ENCODE data around the gene TMEM19.
"Not testable (repeated sequence)": the region's sequence is repeated elsewhere in the genome, so short reads cannot be mapped to it uniquely, and the experiment has no call there.

Gene TMEM19

DNA sequence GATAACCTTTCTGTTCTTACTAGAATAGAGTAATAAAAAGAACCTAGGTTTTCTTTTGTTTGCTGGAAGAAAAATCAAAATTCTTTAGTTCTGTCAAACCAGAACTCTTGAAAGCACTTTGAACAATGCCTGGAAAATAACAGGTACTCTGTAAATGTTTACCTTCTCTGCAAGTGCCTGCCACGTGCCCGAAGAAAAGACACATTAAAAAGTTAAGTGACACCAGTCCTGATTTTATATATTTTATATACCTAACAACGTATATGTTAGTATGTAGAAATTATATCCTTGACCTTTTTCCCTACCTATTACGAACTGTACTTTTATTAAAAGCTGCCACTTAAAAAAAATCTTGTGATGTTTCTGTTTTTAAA is 20.8 kb upstream of the TMEM19 start:
- DNase-seq = no peak

DNA sequence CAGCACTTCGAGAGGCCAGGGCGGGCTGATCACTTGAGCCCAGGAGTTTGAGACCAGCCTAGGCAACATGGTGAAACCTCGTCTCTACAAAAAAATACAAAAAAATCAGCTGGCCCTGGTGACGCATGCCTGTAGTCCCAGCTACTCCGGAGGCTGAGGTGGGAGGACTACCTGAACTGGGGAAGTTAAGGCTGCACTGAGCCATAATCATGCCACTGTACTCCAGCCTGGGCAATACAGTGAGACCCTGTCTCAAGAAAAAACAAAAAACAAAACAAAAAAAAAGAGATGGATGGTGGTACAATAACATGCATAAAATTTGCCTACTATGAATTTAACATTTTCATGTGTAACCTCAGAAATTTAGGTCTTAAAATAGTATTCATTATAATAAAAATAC is 19.6 kb upstream of the TMEM19 start:
- DNase-seq = no peak

DNA sequence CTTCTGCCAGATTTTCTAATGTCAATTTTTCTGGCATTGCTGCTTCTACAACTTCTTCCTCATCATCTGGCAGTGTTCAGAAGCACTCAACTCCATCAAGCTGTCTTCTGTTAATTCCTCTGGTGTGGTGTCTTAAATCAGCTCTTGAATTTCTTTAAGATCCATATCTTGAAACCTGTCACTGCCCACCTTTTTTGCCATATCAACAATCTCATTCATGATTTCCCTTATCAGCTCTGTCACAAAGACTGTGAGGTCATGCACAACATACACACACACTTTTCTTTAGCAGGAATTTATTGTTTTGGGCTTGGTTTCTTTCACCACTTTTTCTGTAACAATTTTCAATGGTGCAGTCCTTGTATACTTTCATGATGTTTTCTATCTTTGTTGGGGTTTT is 14.6 kb upstream of the TMEM19 start:
- DNase-seq = no peak

DNA sequence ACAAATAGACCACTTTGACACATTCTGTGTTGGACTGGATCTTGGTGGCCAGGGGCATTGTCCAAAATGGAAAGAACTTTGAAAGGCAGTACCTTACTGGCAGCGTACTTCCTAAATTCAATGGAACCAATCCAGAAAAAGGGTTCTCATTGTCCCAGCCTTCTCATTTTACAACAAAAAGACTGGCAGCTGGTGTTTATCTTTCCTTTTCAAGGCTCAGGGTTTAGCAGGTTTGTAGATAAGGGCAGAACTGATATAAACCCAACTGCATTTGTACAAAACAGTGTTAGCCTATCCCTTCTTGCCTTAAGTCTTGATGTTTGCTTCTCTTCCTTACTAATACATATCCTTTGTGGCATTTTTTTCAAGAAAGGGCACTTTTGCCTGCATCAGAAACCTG is 14.1 kb upstream of the TMEM19 start:
- DNase-seq = no peak

DNA sequence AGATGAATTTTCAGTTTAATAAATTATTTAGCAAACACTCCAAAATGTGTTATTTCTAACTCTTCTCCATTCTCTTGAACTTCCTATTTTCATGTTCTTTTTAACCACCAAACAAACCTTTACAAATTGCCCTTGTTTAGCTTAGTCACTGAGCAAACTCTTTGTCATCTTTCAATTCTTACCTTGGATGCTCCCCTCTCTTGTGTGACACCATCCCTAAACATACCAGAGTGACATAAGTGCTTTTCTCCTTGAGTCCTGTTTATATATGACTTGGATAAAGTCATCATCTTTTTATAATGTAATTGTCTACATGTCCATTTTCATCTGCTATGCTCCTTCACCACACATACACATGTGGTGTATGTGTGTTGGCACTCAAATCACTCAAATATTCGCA is 3.4 kb upstream of the TMEM19 start:
- DNase-seq = no peak

DNA sequence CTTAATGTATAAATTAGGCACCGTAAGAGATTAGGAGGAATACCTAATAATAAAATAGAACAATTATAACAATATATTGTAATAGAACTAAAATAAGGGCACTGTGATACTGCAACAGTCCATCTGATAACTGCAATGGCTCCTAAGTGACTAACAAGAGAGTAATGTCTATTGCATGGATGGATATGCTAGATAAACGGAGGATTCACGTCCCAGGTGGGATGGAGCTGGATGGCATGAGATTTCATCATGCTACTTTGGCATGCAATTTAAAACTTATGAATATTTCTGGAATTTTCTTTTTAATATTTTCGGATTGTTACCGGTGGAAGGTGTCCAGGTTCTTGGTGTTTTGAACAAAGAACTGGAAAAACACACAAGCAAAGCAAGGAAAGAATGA is 2.2 kb upstream of the TMEM19 start:
- no peak for DNase-seq

DNA sequence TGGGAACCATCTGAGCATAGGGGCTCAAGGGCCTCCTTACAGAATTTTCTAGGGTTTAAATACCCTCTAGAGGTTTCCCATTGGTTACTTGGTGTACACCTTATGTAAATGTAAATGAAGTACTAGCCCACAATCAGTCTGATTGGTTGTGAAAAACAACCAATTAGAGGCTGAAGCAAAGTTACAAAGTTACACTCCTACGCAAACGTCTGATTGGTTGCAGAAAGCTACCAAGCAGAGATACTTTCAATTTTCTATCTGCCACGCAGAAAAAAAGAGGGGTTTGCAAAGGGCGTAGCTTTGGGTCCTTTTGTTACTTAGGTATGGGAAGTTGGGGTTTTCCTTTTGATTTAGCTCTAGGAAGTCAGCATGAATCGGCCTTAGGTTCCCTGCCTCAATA is 1.8 kb upstream of the TMEM19 start:
- DNase-seq = no peak

DNA sequence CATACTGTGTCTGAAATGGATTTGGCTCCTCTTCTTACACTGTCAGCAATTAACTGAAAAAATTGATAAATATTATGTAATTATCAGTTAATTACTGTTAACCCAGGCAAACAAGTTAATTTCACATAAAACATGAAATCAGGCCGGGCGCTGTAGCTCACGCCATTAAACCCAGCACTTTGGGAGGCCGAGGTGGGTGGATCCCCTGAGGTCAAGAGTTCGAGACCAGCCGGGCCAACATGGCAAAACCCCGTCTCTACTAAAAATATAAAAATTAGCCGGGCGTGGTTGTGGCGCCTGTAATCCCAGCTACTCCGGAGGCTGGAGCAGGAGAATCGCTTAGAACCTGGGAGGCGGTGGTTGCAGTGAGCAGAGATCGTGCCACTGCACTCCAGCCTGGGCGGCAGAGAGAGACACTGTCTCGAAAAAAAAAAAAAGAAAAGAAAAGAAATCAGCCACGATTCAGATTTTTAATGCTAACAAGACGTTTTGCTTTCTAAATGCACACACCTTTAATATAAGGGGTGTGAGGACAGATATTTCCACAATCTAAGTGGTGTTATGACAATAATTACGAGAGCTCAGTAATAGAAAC is 473 bp upstream of the TMEM19 start:
- peak in 8 of 56 donors; percentile 1 to 34 (median 6) for DNase-seq

DNA sequence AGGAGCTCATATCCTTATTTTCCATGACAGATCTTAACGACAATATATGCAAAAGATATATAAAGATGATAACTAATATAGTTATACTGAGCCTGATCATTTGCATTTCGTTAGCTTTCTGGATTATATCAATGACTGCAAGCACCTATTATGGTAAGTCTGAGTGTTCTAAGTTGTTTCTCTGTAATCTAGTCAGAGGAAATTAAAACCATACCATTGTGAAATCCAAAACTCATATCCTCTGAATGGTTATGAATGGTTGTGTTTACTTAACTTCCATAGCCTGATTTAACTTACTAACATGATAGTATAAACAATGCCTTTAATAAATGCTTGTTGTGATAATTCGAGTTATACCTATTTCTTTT is 760 bp downstream of the TMEM19 start:
- DNase-seq = no peak

DNA sequence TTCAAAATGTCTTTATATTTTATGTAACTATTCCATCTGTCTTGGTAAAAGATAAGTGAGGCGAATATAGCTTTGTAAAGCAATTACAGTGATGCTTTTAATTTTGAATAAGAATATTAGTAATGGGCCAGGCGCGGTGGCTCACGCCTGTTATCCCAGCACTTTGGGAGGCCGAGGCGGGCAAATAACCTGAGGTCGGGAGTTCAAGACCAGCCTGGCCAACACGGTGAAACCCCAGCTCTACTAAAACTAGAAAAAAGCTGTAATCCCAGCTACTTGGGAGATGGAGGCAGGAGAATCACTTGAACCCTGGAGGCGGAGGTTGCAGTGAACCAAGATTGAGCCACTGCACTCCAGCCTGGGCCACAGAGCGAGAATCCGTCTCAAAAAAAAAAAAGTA is 1.3 kb downstream of the TMEM19 start:
- DNase-seq = not testable (repeated sequence)

DNA sequence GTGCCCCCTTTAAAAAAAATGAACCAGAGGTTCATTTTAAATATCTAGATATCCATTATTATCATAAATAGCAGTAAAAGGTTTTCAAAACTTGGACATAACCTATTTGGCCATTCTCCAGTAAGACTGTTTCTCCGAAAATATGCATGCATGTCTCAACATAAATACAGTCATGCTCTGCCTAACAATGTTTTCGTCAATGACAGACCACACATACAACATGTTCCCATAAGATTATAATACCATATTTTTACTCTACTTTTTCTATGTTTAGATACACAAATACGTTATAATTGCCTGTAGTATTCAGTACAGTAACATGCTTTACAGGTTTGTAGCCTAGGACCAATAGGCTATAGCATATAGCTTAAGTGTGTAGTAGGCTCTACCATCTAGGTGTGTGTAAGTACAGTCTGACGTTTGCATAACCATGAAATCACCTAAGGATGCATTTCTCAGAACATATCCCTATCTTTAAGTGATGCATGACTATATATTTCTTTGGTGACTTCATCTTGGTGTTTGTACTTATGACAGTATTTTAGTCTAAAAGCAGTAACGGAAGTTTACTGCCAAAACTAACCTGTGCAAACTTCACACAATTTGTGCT is 3.2 kb downstream of the TMEM19 start:
- DNase-seq = no peak

DNA sequence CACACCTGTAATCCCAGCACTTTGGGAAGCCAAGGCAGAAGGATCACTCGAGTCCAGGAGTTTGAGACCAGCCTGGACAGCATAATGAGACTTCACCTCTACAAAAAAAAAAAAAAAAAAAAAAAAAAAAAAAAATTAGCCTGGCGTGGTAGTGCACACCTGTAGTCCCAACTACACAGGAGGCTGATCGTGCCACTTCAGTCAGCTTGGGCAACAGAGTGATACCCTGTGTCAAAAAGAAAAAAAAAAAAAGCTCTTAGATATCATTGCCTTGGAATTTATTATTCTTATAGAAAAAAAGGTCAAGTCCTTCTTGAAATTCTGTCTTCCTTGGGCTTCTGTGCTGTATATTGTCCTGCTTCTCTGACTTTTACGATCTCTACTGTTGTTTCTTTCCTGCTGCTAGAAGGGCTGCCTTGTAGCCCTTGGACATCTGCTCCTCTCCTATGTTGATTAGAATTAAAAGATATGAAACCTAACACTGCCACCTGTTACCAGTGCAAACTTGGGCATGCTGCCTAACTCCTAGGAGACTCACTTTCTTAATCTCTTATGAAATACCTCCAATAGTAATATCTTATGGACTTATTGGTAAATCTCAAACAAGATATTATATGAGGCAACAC is 5.7 kb downstream of the TMEM19 start:
- DNase-seq = no peak

DNA sequence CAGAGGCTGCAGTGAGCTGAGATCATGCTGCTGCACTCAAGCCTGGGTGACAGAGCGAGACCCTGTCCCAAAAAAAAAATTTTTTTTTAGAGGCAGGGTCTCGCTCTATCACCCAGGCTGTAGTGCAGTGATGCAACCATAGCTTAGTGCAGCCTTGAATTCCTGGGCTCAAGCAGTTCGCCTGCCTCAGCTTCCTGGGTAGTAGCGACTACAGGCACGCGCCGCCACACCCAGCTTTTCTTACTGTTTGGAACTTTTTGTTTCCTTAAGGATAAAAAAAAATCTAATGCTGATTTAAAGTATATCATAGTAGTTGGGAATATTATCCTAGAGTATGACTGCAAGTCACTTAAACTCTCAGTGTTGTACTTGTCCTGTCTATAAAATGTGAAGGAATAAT is 7.2 kb downstream of the TMEM19 start:
- DNase-seq = no peak

DNA sequence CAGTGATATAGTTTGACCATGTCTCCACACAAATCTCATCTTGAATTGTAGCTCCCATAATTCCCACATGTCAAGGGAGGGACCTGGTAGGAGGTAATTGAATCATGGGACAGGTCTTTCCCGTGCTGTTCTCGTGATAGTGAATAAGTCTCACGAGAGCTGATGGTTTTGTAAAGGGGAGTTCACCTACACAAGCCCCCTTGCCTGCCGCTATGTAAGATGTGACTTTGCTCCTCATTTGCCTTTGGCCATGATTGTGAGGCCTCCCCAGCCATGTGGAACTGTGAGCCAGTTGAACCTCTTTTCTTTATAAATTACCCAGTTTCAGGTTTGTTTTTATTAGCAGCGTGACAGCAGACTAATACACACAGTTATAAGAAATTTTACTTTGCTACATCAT is 7.8 kb downstream of the TMEM19 start:
- not testable (repeated sequence) for DNase-seq

DNA sequence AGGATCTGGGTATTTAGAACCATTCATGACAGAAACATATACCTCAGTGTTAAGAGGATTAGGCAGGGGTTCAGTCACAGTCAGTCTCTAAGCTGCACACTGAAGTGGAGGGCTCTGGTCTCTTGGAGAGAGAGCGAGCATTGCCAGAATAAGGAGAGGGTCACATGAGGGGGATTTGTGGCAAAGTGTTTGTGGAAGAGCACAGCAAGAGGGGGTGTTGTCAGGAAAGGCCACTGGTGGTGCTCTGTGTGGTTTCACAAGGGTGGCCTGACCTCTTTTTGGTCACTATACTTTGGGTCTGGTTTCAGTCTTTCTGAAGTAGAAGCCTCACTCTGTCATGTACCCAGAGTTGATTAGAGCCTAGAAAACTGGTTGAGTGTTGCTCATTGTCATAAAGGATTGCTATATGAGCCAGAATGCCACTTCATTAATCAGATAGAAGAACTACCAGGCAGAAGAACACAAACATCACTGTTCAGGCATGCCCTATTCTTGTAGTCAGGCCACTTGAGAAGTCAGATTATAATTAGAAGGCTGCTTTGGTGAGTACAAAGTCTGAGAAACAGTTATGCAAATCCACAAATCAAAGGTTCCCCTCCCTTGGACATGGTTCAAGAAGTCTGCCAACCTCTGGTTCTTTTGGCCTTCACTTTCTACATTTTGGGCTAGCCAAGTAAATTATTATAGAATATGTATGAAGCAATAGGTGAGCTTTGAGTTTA is 8.4 kb downstream of the TMEM19 start:
- DNase-seq = no peak

DNA sequence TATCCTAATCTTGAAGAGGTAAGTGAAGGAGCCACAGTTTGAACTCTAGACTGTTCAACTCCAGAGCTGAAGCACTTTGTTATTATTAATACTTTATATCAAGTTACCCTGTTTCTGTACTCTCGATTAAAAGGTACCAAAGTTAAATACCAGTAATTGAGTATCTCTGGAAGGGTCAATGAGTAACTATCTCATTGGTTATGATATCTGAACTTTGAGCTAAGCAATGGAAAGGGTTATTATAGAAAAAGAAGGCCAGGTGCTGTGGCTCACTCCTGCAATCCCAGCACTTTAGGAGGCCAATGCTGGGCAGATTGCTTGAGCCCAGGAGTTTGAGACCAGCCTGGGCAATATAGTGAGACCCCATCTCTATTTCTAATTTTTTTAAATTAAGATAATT is 9.9 kb downstream of the TMEM19 start:
- no peak for DNase-seq

DNA sequence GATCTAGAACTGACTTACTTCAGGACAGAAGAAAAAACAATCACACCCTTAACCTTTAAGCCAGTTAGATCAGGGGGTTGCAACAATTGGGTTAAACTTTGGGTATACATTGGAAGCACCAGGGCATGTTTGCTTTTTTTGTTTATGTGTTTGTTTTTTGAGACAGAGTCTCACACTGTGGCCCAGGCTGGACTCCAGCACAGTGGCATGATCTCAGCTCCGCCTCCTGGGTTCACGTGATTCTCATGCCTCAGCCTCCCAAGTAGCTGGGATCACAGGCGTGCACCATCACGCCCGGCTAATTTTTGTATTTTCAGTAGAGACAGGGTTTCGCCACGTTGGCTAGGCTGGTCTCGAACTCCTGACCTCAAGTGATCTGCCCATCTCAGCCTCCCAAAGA is 16.3 kb downstream of the TMEM19 start:
- not testable (repeated sequence) for DNase-seq

DNA sequence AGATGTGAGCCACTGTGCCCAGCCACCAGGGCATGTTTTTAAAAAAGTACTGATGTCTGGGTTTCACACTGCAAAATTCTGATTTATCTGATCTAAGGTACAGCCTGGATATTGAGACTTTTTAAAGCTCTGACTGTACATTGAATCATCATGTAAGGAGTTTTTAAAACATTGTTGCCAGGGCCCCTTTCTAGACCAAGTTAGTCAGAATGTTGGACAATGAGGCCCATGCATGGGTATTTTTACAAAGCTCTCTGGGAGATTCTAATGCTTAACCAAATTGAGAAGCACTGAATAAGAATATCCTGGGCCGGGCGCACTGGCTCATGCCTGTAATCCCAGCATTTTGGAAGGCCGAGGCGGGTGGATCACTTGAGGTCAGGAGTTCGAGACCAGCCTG is 16.7 kb downstream of the TMEM19 start:
- DNase-seq = no peak

DNA sequence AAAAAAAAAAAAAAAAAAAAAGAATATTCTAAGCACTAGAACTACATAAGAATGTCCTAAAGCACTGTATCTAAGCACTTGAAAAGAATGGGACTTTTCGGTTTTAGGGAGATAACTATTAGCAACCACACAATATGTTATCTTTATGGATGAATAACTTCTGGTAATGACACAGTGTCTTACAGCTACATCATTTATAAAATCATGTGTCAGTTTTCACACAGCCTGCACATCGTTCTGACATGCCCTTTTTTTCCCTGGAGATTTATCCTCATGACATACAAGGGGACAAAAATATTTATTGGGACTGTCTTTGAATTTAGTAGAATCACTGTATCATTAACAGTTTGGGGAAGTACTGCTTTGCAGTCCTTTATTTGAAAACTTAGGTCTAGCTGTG is 17.3 kb downstream of the TMEM19 start:
- DNase-seq = no peak

DNA sequence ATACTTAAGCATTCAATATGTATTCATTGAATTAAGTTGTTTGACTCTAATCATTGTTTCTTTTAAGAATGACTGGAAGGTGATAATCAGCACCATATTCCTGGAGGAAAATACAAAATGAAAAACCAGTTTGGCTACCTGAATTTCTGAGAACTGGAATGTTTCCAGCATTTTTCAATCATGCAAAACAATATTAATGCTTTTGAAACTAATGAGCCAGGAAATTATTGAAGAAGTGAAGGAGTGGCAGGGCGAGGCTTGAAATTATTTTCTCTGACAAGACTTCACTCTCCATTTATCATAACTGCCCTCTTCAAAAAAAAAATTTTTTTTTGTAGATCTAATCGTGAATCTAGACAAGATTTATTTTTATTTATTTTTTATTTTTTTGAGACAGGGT is 19.0 kb downstream of the TMEM19 start:
- no peak for DNase-seq

DNA sequence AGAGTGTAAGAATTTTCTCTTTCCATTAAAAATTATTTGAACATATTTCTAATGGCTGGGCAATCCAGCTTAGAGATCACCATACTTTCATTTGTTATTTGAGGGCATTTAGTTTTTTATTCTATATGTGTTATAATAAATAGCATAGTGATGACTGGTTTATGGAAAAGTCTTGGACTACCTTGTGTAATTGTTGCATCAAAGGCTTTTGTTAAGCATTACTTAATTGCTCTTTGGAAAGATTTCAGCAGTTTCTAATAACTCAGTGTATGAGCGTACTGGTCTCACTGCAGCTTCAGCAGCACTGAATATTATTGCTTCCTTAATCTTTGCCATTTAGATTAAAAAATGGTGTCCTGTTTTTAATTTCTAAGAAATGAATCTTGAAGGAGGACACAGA is 22.8 kb downstream of the TMEM19 start:
- DNase-seq = no peak

DNA sequence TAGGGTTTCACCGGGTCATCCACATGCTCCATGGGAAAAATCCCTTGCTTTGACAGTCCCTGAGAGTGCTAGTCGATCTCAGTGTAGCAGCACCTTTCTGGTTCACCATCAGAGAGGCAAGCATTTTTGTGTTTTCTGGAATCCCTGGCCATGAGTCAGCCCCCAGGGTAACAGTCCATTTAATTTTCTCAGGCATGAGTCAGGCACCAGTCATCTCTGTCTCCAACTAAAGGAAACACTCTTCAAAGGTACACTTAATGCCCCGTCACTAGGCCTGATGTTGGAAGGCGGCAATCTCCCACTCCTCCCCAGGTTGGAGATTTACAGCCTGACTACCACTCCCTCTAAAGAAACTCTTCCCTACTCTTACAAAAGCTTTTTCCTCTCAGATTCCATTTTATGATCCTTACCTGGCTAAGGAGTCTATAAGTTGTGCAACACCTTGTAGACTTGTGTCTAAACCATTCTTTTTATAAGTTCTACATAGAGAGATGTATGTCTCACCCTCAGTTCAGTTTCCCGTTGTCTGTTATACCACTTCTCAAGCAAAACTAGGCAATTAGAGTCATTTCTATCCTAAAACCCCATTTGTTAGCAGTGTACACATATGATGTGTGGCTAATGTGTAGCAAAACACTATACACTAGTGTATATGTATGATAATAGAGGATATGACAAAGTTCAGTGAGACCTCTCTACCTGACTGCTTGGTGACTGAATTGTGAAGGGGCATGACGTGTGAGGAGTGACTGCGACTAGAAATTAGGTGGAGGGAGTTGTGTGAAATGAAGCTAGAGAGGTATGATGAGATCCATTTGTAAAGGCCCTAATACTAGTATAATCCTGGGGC is 24.6 kb downstream of the TMEM19 start:
- DNase-seq = no peak
